Esophagus muscularis mucosa (tissue), 4 donors: ENCODE results near the gene TNRC6C.

Experiments used
- EP300 ChIP-seq: sonication (generic); formaldehyde crosslinking; IDR thresholded peaks from one replicate; pipeline ENCODE4 v1.6.1; 2017; ENCODE audit warnings: antibody characterized with exemption
- POLR2A ChIP-seq: fragments of 450-650 bp; IDR thresholded peaks from one replicate; pipeline ENCODE4 v1.6.1; 2017; ENCODE audit warnings: antibody characterized with exemption, moderate library complexity, mild to moderate bottlenecking, low read depth
- POLR2AphosphoS5 ChIP-seq, 2 donors: sonication (generic); formaldehyde crosslinking; IDR thresholded peaks; one replicate each; pipeline ENCODE4 v1.6.1; 2017; ENCODE audit warnings: antibody characterized with exemption in 2 of 2
- TF ChIP-seq, protein P1 (sequence below), 3 experiments: fragments of 200-600 bp in 2 of 3; fragments of 450-650 bp in 1 of 3; sonication (generic) in 2 of 3; IDR thresholded peaks; one replicate each; pipeline ENCODE4 v1.5.1; 2017 to 2019; ENCODE audit warnings: antibody characterized with exemption in 3 of 3, mild to moderate bottlenecking in 2 of 3, moderate library complexity in 1 of 3

GRCh38 chr17:78086740-78087139 lies 128.2 kb downstream of the TNRC6C start:
- TF ChIP-seq, protein P1, sequence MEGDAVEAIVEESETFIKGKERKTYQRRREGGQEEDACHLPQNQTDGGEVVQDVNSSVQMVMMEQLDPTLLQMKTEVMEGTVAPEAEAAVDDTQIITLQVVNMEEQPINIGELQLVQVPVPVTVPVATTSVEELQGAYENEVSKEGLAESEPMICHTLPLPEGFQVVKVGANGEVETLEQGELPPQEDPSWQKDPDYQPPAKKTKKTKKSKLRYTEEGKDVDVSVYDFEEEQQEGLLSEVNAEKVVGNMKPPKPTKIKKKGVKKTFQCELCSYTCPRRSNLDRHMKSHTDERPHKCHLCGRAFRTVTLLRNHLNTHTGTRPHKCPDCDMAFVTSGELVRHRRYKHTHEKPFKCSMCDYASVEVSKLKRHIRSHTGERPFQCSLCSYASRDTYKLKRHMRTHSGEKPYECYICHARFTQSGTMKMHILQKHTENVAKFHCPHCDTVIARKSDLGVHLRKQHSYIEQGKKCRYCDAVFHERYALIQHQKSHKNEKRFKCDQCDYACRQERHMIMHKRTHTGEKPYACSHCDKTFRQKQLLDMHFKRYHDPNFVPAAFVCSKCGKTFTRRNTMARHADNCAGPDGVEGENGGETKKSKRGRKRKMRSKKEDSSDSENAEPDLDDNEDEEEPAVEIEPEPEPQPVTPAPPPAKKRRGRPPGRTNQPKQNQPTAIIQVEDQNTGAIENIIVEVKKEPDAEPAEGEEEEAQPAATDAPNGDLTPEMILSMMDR (IDR thresholded peaks at IDR 0.05), result no peak
- TF ChIP-seq POLR2AphosphoS5 (IDR thresholded peaks at IDR 0.05) (no peak), POLR2A (no peak), EP300 (no peak)
